Neuronal stem cell (in vitro differentiated cells): ENCODE data around the gene ITPR1.
"Not testable (repeated sequence)": the region's sequence is repeated elsewhere in the genome, so short reads cannot be mapped to it uniquely, and the experiment has no call there.

ENCODE experiments used
- DNase-seq: peaks from one replicate; pipeline ENCODE4 v3.0.0-alpha.2; 2013; ENCODE audit warnings: low spot score
- H2AFZ ChIP-seq: one replicate; pipeline ENCODE4 v1.6.1; 2013; ENCODE audit warnings: mild to moderate bottlenecking, low read length, inconsistent platforms
- H2AK5ac ChIP-seq: 2 replicates; pipeline ENCODE4 v1.6.1; 2013; ENCODE audit warnings: low read depth, mild to moderate bottlenecking, inconsistent platforms, low read length, moderate library complexity, mixed read lengths
- H2BK120ac ChIP-seq: 2 replicates; pipeline ENCODE4 v1.6.1; 2013; ENCODE audit warnings: low read depth, mild to moderate bottlenecking, inconsistent platforms, low read length, moderate library complexity, mixed read lengths
- H2BK12ac ChIP-seq: one replicate; pipeline ENCODE4 v1.6.1; 2013; ENCODE audit warnings: low read length, inconsistent platforms
- H2BK15ac ChIP-seq: 2 replicates; pipeline ENCODE4 v1.6.1; 2013; ENCODE audit warnings: mild to moderate bottlenecking, low read length, inconsistent platforms, mixed read lengths
- H2BK5ac ChIP-seq: one replicate; pipeline ENCODE4 v1.6.1; 2013; ENCODE audit warnings: inconsistent platforms, mild to moderate bottlenecking, low read length, moderate library complexity
- H3K14ac ChIP-seq: one replicate; pipeline ENCODE4 v1.6.1; 2013; ENCODE audit warnings: low read length, inconsistent platforms
- H3K18ac ChIP-seq: 2 replicates; pipeline ENCODE4 v1.6.1; 2013; ENCODE audit warnings: low read length, inconsistent platforms
- H3K23ac ChIP-seq: 2 replicates; pipeline ENCODE4 v1.6.1; 2013; ENCODE audit warnings: low read depth, mild to moderate bottlenecking, mixed read lengths, low read length, inconsistent platforms; ENCODE audit not compliant: poor library complexity
- H3K27ac ChIP-seq: replicated peaks from 3 replicates; pipeline ENCODE4 v1.5.1; 2013; ENCODE audit warnings: low read length, inconsistent platforms
- H3K27me3 ChIP-seq, 3 experiments: 2 replicates each; pipeline ENCODE4 v1.6.1; 2013; ENCODE audit warnings: low read length in 3 of 3, mild to moderate bottlenecking in 2 of 3, inconsistent platforms in 1 of 3, low read depth in 1 of 3, mixed read lengths in 1 of 3, moderate library complexity in 1 of 3; ENCODE audit not compliant: control insufficient read depth in 3 of 3, insufficient read depth in 3 of 3
- H3K36me3 ChIP-seq, 2 donors: replicated peaks in 1 of 2; 2 replicates each; pipeline ENCODE4 v1.6.1; 2013; ENCODE audit warnings: low read length in 2 of 2; ENCODE audit not compliant: control insufficient read depth in 2 of 2, insufficient read depth in 2 of 2
- H3K4ac ChIP-seq: 2 replicates; pipeline ENCODE4 v1.6.1; 2013; ENCODE audit warnings: inconsistent platforms, mild to moderate bottlenecking, low read length, moderate library complexity
- H3K4me1 ChIP-seq, 2 donors: 1 replicate in 1 of 2; 2 replicates in 1 of 2; pipeline ENCODE4 v1.6.1; 2013; ENCODE audit warnings: low read length in 2 of 2, low read depth in 1 of 2; ENCODE audit not compliant: control insufficient read depth in 2 of 2, insufficient read depth in 1 of 2
- H3K4me2 ChIP-seq: one replicate; pipeline ENCODE4 v1.6.1; 2013; ENCODE audit warnings: mild to moderate bottlenecking, low read length, inconsistent platforms; ENCODE audit not compliant: insufficient read depth, poor library complexity, severe bottlenecking
- H3K4me3 ChIP-seq, 2 donors: 2 replicates each; pipeline ENCODE4 v1.5.1; 2013; ENCODE audit warnings: low read length in 2 of 2, mild to moderate bottlenecking in 2 of 2, inconsistent platforms in 1 of 2, moderate library complexity in 1 of 2
- H3K79me1 ChIP-seq: one replicate; pipeline ENCODE4 v1.6.1; 2013; ENCODE audit warnings: low read depth, mild to moderate bottlenecking, inconsistent platforms, low read length, moderate library complexity
- H3K9ac ChIP-seq: one replicate; pipeline ENCODE4 v1.6.1; 2013; ENCODE audit warnings: mild to moderate bottlenecking, low read depth, low read length, inconsistent platforms; ENCODE audit not compliant: poor library complexity
- H3K9me3 ChIP-seq, 2 donors: replicated peaks in 1 of 2; 2 replicates each; pipeline versions ENCODE3 to v1.6.1; 2013; ENCODE audit warnings: low read length in 2 of 2, mild to moderate bottlenecking in 2 of 2, inconsistent platforms in 1 of 2, low read depth in 1 of 2, mixed read lengths in 1 of 2, moderate library complexity in 1 of 2; ENCODE audit not compliant: control insufficient read depth in 2 of 2, insufficient read depth in 1 of 2
- H4K8ac ChIP-seq: one replicate; pipeline ENCODE4 v1.6.1; 2013; ENCODE audit warnings: low read depth, mild to moderate bottlenecking, inconsistent platforms, low read length, moderate library complexity
- H4K91ac ChIP-seq: one replicate; pipeline ENCODE4 v1.6.1; 2013; ENCODE audit warnings: low read length, low read depth, mild to moderate bottlenecking, inconsistent platforms; ENCODE audit not compliant: poor library complexity
- WGBS, 2 donors: extraction: QIAGEN DNeasy Blood & Tissue Kit; methylation state at CpG; one replicate each; pipeline ENCODE4 v1.1.7; 2013; ENCODE audit warnings: missing lambda C conversion rate in 2 of 2, mixed read lengths in 1 of 2; ENCODE audit not compliant: insufficient read length in 2 of 2, insufficient replicate concordance in 1 of 2; ENCODE audit errors: extremely low coverage in 2 of 2; 5-methylcytosine and 5-hydroxymethylcytosine counted together

ITPR1 gene

DNA sequence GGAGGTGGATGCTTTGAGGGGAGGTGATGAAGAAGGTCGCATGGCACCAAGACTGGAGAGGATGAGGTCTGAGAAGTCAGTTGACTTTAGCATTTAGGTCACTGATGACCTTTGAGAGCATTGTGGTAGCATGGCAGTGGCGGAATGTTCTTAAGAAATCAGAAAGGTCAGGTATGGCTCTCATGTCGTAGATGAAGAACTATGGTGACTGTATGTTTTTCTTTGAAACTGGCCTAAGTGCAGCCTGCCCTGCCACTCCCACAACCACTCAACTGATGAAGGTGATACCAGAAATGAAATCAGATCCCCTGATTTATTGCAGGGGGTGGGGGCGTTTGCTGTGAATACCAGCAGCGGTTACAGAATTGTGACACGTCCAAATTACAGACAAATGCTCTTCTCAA lies 102.6 kb downstream of the ITPR1 start:
- Histone ChIP-seq H3K79me1 (no peaks in the 10 kb centered on the region), H3K4me3 (no peak overlapping the region), H3K9me3 (no peaks in the 10 kb centered on the region), H2BK15ac (no peak overlapping the region), H4K8ac (no peak overlapping the region), H2BK5ac (no peak overlapping the region), H2AK5ac (no peak overlapping the region), H3K18ac (no peak overlapping the region), H2BK12ac (no peak overlapping the region), H3K23ac (no peak overlapping the region), H3K4me2 (no peak overlapping the region), H3K27ac (no peak overlapping the region), H2AFZ (no peak overlapping the region), H3K4ac (no peak overlapping the region), H3K36me3 (no peaks in the 10 kb centered on the region), H2BK120ac (no peak overlapping the region), H3K4me1 (peaks cover 0 to 5% of the 10 kb centered on the region in 2 donors), H3K9ac (no peak overlapping the region), H3K14ac (no peak overlapping the region), H4K91ac (no peak overlapping the region), H3K27me3 (no peaks in the 10 kb centered on the region)
- DNase-seq = no peak
- no CpG with 5 or more reads among the region's 6 CpGs for WGBS, 2 donors

DNA sequence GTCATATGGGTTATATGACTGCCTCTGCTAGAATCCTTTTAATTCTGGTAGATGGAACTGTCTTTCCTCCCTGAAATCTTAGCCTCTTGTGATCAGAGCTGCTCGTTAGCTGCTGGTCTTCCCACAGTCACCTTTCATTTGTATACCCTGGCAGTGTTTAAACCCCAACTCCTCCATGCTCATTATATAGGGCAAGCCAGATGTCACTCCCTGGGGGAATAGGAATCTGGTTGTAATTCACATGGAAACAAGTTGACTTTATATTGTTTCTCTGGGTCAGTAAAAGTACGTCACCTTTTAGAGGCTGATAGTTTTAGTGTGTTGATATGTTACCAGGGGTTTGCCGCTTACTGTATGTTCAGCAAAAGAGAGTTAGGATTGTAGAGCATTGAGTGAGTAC lies 103.5 kb downstream of the ITPR1 start:
- no peak overlapping the region for H2BK5ac ChIP-seq
- no peak overlapping the region for H4K8ac ChIP-seq
- no peak overlapping the region for H2BK12ac ChIP-seq
- H3K27me3 ChIP-seq = no peaks in the 10 kb centered on the region
- H3K14ac ChIP-seq = no peak overlapping the region
- H3K27ac ChIP-seq = no peak overlapping the region
- H3K9ac ChIP-seq = no peak overlapping the region
- H3K4me2 ChIP-seq = no peak overlapping the region
- H4K91ac ChIP-seq = no peak overlapping the region
- H2AFZ ChIP-seq = no peak overlapping the region
- no peak overlapping the region for H3K23ac ChIP-seq
- H2BK120ac ChIP-seq = no peak overlapping the region
- no CpG with 5 or more reads among the region's 3 CpGs for WGBS, 2 donors
- H3K18ac ChIP-seq = no peak overlapping the region
- H2BK15ac ChIP-seq = no peak overlapping the region
- H3K79me1 ChIP-seq = no peaks in the 10 kb centered on the region
- peaks cover 0 to 5% of the 10 kb centered on the region in 2 donors for H3K4me1 ChIP-seq
- H3K36me3 ChIP-seq = no peaks in the 10 kb centered on the region
- no peak overlapping the region for H2AK5ac ChIP-seq
- no peak overlapping the region for H3K4ac ChIP-seq
- no peak overlapping the region for H3K4me3 ChIP-seq
- DNase-seq = no peak
- H3K9me3 ChIP-seq = no peaks in the 10 kb centered on the region

DNA sequence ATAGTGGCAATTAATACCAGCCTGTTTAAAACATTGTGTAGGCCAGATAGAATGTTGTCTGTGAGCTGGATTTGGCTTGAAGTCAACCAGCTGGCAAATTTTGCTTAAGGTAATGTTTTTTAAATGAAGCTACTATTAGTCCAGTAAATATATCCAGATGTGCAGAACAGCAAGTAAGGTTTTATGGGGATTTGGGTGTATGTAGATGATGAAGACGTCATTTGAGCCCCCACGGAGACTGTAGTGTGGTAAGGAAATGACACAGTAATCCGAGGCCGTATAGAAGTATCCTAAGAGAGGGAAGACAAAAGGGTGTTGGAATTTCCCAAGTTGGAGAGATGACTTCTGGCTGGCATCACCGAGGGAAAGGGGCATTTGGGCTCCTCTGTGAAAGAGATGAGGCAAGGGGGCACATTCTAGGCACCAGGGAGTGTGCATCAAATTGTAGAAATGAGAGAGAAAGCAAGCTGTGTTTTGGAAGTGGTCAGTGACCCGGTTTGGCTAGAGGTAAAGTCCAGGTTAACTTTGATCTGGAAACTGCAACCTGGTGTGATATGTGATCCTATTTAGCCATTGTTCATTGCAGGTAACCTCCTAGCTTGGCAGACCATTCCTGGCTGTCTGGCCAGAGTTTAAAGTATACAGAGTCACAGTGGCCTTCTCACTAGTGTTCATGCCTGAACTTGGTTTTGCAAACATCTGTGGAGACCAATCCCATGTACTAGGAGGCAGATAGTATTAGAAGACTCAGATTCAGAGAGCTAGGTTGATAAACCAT lies 104.2 kb downstream of the ITPR1 start:
- Histone ChIP-seq H4K8ac (no peak overlapping the region), H3K36me3 (no peaks in the 10 kb centered on the region), H2AFZ (no peak overlapping the region), H3K9ac (no peak overlapping the region), H3K4me1 (peaks cover 0 to 5% of the 10 kb centered on the region in 2 donors), H3K4me2 (no peak overlapping the region), H2BK5ac (no peak overlapping the region), H2BK120ac (no peak overlapping the region), H3K4ac (no peak overlapping the region), H3K79me1 (no peaks in the 10 kb centered on the region), H2BK15ac (no peak overlapping the region), H3K18ac (no peak overlapping the region), H3K23ac (no peak overlapping the region), H3K27ac (no peak overlapping the region), H2BK12ac (no peak overlapping the region), H3K9me3 (no peaks in the 10 kb centered on the region), H3K27me3 (no peaks in the 10 kb centered on the region), H4K91ac (no peak overlapping the region), H2AK5ac (no peak overlapping the region), H3K4me3 (no peak overlapping the region), H3K14ac (no peak overlapping the region)
- DNase-seq = no peak
- no CpG with 5 or more reads among the region's 6 CpGs for WGBS, 2 donors

DNA sequence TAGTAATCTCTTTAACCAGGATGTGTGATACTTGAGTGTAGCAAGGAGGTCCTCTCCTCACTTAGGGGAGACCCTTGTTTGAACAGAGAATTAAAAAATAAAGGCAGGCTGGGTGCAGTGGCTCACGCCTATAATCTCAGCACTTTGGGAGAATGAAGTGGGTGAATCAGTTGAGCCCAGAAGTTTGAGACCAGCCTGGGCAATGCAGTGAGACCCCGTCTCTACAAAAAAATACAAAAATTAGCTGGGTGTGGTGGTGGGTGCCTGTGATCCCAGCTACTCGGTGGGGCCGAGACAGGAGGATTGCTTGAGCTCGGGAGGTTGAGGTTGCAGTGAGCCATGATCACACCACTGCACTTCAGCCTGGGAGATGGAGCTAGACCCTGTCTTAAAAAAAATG lies 105.1 kb downstream of the ITPR1 start:
- H2BK12ac ChIP-seq, H2BK15ac ChIP-seq, H3K4me3 ChIP-seq, H3K79me1 ChIP-seq, H3K14ac ChIP-seq, H3K36me3 ChIP-seq, H3K27ac ChIP-seq, H4K91ac ChIP-seq, H3K4me2 ChIP-seq, H3K4me1 ChIP-seq, H2AFZ ChIP-seq, H3K4ac ChIP-seq, DNase-seq, H3K18ac ChIP-seq, H4K8ac ChIP-seq, H3K23ac ChIP-seq, H2AK5ac ChIP-seq, H3K9me3 ChIP-seq, H2BK120ac ChIP-seq, H2BK5ac ChIP-seq, H3K9ac ChIP-seq, H3K27me3 ChIP-seq: not testable (repeated sequence)
- no CpG with 5 or more reads among the region's 5 CpGs for WGBS, 2 donors
